WTC11 (cell line): ENCODE results near the gene DECR2.
A peak's percentile ranks its signal among the peaks of the same experiment; 100 is the strongest.

ENCODE experiments used
- CTCF ChIP-seq: fragments of 200-600 bp; IDR thresholded peaks from 2 replicates; pipeline ENCODE4 v1.8.0; 2022; ENCODE audit warnings: antibody characterized with exemption
- MXD4 ChIP-seq: fragments of 250-450 bp; sonication (Bioruptor Pico); IDR thresholded peaks from 2 replicates; pipeline ENCODE4 v1.8.0; 2021; ENCODE audit warnings: mild to moderate bottlenecking, moderate library complexity, borderline replicate concordance
- STAT6 ChIP-seq: sonication (generic); formaldehyde crosslinking; conservative IDR thresholded peaks from 2 replicates; pipeline ENCODE4 v1.8.1; 2023; ENCODE audit warnings: mild to moderate bottlenecking, low read depth, missing genetic modification reagents, moderate library complexity
- USF1 ChIP-seq: sonication (generic); formaldehyde crosslinking; IDR thresholded peaks from 2 replicates; pipeline ENCODE4 v1.8.0; 2022; ENCODE audit warnings: mild to moderate bottlenecking, missing genetic modification reagents
- ZNF138 ChIP-seq: sonication (generic); formaldehyde crosslinking; conservative IDR thresholded peaks from 2 replicates; pipeline ENCODE4 v1.8.1; 2022; ENCODE audit warnings: mild to moderate bottlenecking, moderate library complexity, missing genetic modification reagents
- ZNF232 ChIP-seq: sonication (generic); formaldehyde crosslinking; IDR thresholded peaks from 2 replicates; pipeline ENCODE4 v1.8.0; 2022; ENCODE audit warnings: mild to moderate bottlenecking, missing genetic modification reagents
- TF ChIP-seq, protein P1 (sequence below): sonication (generic); formaldehyde crosslinking; IDR thresholded peaks from 2 replicates; pipeline ENCODE4 v1.8.0; 2022; ENCODE audit warnings: mild to moderate bottlenecking, missing genetic modification reagents
- TF ChIP-seq, protein P2 (sequence below): sonication (generic); formaldehyde crosslinking; IDR thresholded peaks from 2 replicates; pipeline ENCODE4 v1.8.0; 2022; ENCODE audit warnings: mild to moderate bottlenecking, missing genetic modification reagents
- TF ChIP-seq, protein P3 (sequence below): sonication (generic); formaldehyde crosslinking; IDR thresholded peaks from 2 replicates; pipeline ENCODE4 v1.8.1; 2023; ENCODE audit warnings: mild to moderate bottlenecking, missing genetic modification reagents

DNA sequence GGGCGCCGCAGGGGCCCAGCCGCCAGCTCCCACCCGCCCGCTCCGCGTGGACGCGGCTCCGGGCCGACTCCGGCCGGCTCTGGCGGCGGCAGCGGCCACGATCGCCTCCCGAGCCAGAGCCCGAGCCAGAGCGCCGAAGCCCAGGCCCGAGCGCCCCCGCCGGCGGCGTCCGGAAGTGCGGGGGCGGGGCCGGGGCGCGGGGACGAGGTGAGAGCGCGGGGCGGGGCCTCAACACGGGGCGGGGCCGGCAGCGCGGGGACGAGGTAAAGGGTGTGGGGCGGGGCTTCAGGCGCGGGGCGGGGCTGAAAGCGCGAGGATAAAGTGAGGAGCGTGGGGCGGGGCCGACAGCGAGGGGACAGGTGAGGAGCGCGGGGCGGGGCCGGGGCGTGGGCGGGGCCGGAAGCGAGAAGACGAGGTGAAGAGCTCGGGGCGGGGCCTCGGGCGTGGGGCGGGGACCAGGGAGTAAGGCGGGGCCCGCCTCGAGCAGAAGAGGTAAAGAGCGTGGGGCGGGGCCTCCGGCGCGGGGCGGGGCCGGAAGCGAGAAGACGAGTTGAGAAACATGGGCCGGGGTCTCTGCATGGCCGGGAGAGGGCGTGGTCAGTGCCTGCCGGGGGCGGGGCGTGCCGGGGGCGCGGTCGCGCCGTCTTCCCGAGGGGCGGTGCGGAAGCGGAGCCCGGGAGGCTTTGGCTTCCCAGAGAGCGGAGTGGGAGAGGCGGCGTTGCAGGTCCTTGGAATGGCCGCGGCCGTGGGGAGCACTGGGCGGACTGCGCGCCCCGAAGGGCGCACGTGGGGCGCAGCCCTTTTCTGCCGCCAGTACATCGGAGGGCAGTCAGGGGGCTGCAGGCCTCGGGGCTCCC lies 48.9 kb upstream of the DECR2 start, which contains the start of gene AXIN1:
- TF ChIP-seq ZNF232 (CRISPR knock-in tag): no peak
- peak; percentile 52 for TF ChIP-seq CTCF
- TF ChIP-seq USF1 (CRISPR knock-in tag): no peak
- TF ChIP-seq, protein P1, sequence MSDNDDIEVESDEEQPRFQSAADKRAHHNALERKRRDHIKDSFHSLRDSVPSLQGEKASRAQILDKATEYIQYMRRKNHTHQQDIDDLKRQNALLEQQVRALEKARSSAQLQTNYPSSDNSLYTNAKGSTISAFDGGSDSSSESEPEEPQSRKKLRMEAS: no peak
- no peak for TF ChIP-seq STAT6 (CRISPR knock-in tag)
- no peak for TF ChIP-seq MXD4
- TF ChIP-seq, protein P2, sequence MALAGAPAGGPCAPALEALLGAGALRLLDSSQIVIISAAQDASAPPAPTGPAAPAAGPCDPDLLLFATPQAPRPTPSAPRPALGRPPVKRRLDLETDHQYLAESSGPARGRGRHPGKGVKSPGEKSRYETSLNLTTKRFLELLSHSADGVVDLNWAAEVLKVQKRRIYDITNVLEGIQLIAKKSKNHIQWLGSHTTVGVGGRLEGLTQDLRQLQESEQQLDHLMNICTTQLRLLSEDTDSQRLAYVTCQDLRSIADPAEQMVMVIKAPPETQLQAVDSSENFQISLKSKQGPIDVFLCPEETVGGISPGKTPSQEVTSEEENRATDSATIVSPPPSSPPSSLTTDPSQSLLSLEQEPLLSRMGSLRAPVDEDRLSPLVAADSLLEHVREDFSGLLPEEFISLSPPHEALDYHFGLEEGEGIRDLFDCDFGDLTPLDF (CRISPR knock-in tag): no peak
- TF ChIP-seq ZNF138: no peak
- TF ChIP-seq, protein P3, sequence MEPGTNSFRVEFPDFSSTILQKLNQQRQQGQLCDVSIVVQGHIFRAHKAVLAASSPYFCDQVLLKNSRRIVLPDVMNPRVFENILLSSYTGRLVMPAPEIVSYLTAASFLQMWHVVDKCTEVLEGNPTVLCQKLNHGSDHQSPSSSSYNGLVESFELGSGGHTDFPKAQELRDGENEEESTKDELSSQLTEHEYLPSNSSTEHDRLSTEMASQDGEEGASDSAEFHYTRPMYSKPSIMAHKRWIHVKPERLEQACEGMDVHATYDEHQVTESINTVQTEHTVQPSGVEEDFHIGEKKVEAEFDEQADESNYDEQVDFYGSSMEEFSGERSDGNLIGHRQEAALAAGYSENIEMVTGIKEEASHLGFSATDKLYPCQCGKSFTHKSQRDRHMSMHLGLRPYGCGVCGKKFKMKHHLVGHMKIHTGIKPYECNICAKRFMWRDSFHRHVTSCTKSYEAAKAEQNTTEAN (CRISPR knock-in tag): no peak
